Measurements from ENCODE around the gene SPTBN4.

The SPTBN4 gene

GRCh38 chr19:40604647-40605215 is 137.9 kb downstream of the SPTBN4 start:
- DNase-seq = peak in 1 of 5 donors; percentile 34

GRCh38 chr19:40605216-40605971 is 138.6 kb downstream of the SPTBN4 start:
- DNase-seq = peak; percentile 79 to 94 (median 83)

GRCh38 chr19:40607311-40608239 is 140.8 kb downstream of the SPTBN4 start:
- no peak for DNase-seq

GRCh38 chr19:40608240-40608621 is 141.4 kb downstream of the SPTBN4 start:
- DNase-seq = no peak

- no peak for DNase-seq
These were observed 142.2 kb downstream of the SPTBN4 start for GRCh38 chr19:40608957-40609356.

GRCh38 chr19:40609561-40610395 is 143.0 kb downstream of the SPTBN4 start:
- peak; percentile 64 to 91 (median 79) for DNase-seq

- DNase-seq = peak; percentile 58 to 84 (median 66)
These were observed 143.7 kb downstream of the SPTBN4 start for GRCh38 chr19:40610396-40611064.

- peak in 1 of 5 donors; percentile 52 for DNase-seq
These were observed 144.3 kb downstream of the SPTBN4 start for GRCh38 chr19:40611096-40611495.

GRCh38 chr19:40611900-40612698 is 145.3 kb downstream of the SPTBN4 start:
- no peak for DNase-seq

GRCh38 chr19:40612831-40613689 is 146.3 kb downstream of the SPTBN4 start:
- peak in 4 of 5 donors; percentile 54 to 76 (median 62) for DNase-seq

GRCh38 chr19:40613690-40614621 is 147.2 kb downstream of the SPTBN4 start:
- peak; percentile 69 to 90 (median 79) for DNase-seq

- DNase-seq = peak; percentile 65 to 84 (median 70)
These were observed 148.0 kb downstream of the SPTBN4 start for GRCh38 chr19:40614622-40615411.

- DNase-seq = no peak
These were observed 149.4 kb downstream of the SPTBN4 start for GRCh38 chr19:40616178-40616577.

- DNase-seq = no peak
These were observed 150.1 kb downstream of the SPTBN4 start for GRCh38 chr19:40616941-40617340.

GRCh38 chr19:40617961-40618360 is 151.2 kb downstream of the SPTBN4 start:
- no peak for DNase-seq

GRCh38 chr19:40619333-40620160 is 152.7 kb downstream of the SPTBN4 start:
- DNase-seq = no peak

- DNase-seq = no peak
These were observed 153.3 kb downstream of the SPTBN4 start for GRCh38 chr19:40620161-40620485.
